ENCODE results near the gene HINT3.
"Not testable (repeated sequence)": the region's sequence is repeated elsewhere in the genome, so short reads cannot be mapped to it uniquely, and the experiment has no call there.

The HINT3 gene

DNA sequence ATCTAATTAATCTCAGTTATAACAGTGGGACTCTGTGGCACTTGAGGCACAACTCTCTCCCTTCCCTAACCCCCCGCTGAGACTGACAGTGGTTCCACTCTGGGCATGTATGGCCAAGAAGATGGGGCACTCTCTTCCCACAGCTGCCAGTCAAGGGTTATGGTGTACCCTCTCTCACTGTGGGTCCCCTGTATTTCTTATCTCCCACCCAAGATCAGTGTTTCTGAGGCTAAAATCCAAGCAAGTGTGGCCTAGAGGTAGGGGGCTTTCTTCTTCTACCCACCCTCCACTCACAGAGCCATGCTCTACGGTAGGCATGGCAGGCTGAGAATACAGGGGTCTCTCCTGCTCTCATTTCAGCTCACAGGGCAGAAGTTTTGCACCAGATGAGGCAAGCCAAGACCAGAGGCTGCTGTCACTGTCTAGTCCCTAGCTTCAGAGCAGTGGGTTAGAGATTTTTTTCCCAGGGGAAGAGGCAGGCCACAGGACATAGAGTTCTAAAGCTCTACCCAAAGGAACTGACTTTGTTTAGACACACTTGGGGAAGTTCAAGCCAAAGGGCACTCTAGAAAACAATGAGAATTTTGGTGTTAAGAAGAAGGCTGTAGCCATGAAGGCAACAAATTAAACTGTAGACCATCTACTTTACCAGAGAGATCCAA is 31.7 kb upstream of the HINT3 start:
- no peak for DNase-seq (ENCODE audit: low read depth in 1 of 2, low spot score in 1 of 2)
- in situ Hi-C loops (cut with HindIII; ENCODE audit: low pct_unique_long_range_greater_than_20kb, low sequenced_read_pairs), result no loop called here
- TF ChIP-seq JUND (IDR thresholded peaks at IDR 0.05; ENCODE audit: low read depth), result no peak

DNA sequence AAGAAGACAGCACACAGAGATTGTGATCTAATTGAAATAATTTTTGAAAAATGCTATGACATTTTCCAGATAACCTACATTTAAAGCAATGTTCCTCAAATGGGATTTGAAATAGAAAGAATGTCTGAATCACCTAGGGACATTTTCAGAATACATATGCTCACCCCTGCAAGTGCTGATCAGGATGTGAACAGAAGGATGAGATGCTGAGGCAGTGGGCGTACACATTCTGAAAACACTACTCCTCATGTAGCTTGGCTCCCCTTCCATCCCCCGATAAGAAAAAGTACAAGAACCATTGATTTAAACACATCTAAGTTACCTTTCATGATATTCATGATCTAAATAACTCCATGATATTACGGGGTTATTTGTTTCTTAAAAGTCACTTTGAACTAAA is 29.9 kb upstream of the HINT3 start:
- no peak for TF ChIP-seq JUND (IDR thresholded peaks at IDR 0.05; ENCODE audit: low read depth)
- in situ Hi-C loops (cut with HindIII; ENCODE audit: low pct_unique_long_range_greater_than_20kb, low sequenced_read_pairs), result no loop called here
- no peak for DNase-seq (ENCODE audit: low read depth in 1 of 2, low spot score in 1 of 2)

DNA sequence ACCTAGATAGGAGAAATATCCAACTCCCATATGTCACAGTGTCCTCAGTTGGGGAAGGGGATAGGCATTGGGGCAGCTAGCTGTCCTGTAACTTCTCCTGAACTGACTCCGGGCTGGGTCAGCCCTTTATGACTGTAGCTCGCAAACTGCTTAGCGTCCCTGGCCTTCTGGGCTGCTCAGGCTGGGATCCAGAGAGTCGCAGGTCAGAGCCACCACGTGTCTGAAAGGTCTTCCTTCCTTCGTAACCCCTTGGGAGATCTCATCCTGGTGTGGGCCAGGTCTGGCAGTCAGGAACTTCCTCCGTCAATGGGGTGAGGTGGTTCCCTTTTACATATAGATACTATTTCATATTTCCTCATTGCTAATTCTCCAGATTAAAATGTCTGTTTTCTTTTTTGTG is 28.8 kb upstream of the HINT3 start:
- no peak for TF ChIP-seq JUND (IDR thresholded peaks at IDR 0.05; ENCODE audit: low read depth)
- in situ Hi-C loops (cut with HindIII; ENCODE audit: low pct_unique_long_range_greater_than_20kb, low sequenced_read_pairs), result no loop called here
- no peak for DNase-seq (ENCODE audit: low read depth in 1 of 2, low spot score in 1 of 2)

DNA sequence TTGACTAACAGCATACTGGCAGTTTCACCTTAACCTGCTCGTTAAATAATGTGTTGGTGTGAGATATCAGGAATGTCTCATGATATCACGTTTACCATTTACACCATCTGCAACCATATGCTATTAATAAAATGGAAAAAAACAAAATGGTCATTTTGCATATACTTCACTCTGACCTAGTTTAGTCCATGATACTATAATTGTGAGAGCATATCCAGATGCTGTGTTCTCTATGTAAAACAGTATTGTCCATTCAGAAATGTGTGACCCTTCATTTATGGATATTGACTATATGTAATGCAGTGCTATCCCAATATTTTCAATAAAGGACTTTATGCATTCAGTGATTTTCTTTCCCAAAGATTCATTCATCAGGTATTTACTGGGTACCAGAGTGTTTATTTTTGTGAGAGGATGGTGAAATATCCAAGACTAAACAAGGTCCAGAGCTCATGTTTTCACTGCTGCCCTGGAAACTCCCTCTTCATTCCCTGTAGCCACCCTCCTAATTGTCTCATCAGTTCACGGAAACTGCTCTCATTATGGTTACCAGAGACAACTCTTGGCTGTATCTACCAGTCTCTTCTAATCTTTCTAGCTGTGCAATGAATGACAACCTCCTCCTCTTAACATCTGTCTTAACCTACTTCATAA is 25.7 kb upstream of the HINT3 start:
- no peak for TF ChIP-seq JUND (IDR thresholded peaks at IDR 0.05; ENCODE audit: low read depth)
- no peak for DNase-seq (ENCODE audit: low read depth in 1 of 2, low spot score in 1 of 2)
- in situ Hi-C loops (cut with HindIII; ENCODE audit: low pct_unique_long_range_greater_than_20kb, low sequenced_read_pairs), result no loop called here

DNA sequence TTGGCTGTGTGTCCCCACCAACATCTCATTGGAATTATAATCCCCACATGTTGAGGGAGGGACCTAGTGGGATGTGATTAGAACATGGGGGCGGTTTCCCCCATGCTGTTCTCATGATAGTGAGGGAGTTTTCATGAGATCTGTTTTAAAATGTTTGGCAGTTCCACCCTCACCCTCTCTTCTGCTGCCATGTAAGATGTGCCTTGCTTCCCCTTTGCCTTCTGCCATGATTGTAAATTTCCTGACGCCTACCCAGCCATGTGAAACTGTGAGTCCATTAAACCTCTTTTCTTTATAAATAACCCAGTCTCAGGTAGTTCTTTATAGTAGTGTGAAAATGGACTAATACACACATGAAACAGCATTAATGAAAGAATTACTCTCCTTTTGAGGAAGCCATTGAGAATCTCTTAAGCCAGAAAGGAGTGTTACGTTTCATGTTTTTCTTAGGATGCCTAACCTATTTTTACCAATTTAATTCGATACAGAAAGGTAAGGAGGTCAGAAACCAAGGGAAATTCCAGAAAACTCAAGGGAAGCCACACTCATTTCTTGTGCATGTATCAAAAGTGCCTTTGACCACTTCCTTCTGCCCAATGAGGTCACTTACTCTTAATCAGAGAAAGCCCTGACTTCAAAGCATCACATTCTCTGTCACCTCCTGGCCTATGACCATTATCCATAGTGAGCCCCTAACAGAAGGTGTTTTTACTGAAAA is 24.7 kb upstream of the HINT3 start:
- DNase-seq (ENCODE audit: low read depth in 1 of 2, low spot score in 1 of 2), result no peak
- in situ Hi-C loops (cut with HindIII; ENCODE audit: low pct_unique_long_range_greater_than_20kb, low sequenced_read_pairs), result no loop called here
- TF ChIP-seq JUND (IDR thresholded peaks at IDR 0.05; ENCODE audit: low read depth), result no peak

DNA sequence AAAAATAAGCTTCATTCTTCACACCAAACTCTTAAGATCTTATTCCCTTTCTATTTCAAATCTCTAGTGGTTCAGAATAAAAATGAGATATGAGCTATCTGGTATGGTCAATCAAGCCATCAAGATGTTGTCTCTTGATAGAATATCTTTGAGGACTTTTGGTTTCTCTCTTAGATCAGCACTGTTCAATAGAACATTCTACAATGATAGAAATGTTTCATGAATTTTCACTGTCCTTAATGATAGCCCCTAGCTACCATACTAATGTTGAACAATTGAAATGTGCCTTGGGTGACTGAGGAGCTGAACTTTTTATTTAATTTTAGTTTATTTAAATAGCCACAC is 24.1 kb upstream of the HINT3 start:
- in situ Hi-C loops (cut with HindIII; ENCODE audit: low pct_unique_long_range_greater_than_20kb, low sequenced_read_pairs), result no loop called here
- DNase-seq (ENCODE audit: low read depth in 1 of 2, low spot score in 1 of 2), result no peak
- no peak for TF ChIP-seq JUND (IDR thresholded peaks at IDR 0.05; ENCODE audit: low read depth)

DNA sequence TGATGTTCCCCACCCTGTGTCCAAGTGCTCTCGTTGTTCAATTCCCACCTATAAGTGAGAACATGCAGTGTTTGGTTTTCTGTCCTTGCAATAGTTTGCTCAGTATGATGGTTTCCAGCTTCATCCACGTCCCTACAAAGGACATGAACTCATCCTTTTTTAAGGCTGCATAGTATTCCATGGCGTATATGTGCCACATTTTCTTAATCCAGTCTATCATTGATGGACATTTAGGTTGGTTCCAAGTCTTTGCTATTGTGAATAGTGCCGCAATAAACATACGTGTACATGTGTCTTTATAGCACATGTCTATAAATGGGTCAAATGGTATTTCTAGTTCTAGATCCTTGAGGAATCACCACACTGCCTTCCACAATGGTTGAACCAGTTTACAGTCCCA is 21.1 kb upstream of the HINT3 start:
- DNase-seq (ENCODE audit: low read depth in 1 of 2, low spot score in 1 of 2); in situ Hi-C loops (cut with HindIII; ENCODE audit: low pct_unique_long_range_greater_than_20kb, low sequenced_read_pairs): not testable (repeated sequence)

DNA sequence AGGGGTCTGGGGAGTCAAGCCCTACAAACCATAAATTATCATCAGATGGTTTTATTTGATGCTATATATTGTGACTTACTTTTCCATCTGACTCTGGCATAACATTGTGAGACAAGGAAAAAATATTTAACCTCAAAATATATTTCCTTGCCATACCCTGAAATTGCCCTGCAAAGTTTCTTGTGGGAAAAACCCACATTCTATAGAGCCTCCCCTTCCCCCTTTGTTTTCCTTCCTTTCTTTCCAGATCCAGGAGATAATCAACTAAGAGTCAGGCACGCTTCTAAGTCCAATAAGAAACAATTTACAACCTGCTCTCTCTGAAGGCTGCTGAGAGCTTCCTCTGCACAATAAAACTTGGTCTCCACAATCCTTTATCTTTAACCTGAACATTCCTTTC is 17.5 kb upstream of the HINT3 start:
- TF ChIP-seq JUND (IDR thresholded peaks at IDR 0.05; ENCODE audit: low read depth), result no peak
- in situ Hi-C loops (cut with HindIII; ENCODE audit: low pct_unique_long_range_greater_than_20kb, low sequenced_read_pairs), result no loop called here
- no peak for DNase-seq (ENCODE audit: low read depth in 1 of 2, low spot score in 1 of 2)

DNA sequence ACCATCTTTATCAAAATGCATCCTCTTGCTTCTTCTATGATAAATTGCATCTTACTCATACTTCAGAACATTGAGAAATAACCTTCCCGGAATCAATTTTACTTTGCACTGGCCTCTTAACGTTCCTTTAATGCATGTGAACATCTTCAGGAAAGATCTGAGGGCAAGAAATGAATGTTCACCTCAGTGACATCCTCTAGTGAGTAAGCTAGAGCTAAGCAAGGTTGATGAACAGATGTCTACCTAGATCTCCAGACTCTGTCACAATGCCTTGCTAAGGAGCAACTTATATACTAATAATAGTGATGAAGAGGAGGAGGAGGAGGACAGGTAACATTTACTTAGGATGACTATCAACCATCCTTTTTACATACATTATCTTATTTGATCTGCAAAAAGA is 16.8 kb upstream of the HINT3 start:
- in situ Hi-C loops (cut with HindIII; ENCODE audit: low pct_unique_long_range_greater_than_20kb, low sequenced_read_pairs), result no loop called here
- TF ChIP-seq JUND (IDR thresholded peaks at IDR 0.05; ENCODE audit: low read depth), result no peak
- DNase-seq (ENCODE audit: low read depth in 1 of 2, low spot score in 1 of 2), result no peak

DNA sequence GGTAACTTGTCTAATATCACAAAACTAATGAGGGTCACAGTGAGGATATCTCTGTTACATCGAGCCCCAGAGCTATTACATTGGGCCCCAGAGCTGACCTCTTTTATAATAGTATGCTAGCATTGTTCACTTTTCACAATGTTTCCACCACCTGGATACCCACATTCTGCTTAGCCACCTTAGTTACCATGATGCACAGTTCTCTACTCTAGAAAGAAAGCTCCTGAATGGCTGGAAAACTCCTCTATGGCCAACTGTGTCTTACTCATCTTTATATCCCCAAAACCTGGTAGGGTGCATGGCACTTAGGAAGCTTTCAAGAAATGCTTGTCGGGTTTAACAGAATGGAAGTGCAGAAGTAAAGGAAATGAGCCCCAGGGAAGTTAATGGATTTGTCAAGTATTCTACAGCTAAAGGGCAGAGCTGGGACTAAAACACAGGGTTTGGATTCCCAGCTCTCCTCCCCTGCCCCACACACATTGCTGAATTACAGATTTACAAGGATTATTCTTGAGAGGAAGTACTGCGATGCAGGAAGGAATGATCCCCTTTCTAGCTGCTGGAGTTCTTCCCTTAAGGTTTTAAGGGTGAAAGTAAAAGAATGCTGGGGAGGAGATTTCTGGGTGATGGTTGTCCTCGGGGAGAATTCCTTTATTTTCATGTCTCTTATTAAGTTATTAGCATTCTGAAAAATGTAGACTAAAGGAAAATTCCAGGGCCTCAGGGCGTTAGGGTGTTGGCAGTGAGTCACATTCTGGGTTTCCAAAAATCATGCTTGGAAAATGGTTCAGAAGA is 16.1 kb upstream of the HINT3 start:
- no peak for TF ChIP-seq JUND (IDR thresholded peaks at IDR 0.05; ENCODE audit: low read depth)
- DNase-seq (ENCODE audit: low read depth in 1 of 2, low spot score in 1 of 2), result no peak
- in situ Hi-C loops (cut with HindIII; ENCODE audit: low pct_unique_long_range_greater_than_20kb, low sequenced_read_pairs), result no loop called here

DNA sequence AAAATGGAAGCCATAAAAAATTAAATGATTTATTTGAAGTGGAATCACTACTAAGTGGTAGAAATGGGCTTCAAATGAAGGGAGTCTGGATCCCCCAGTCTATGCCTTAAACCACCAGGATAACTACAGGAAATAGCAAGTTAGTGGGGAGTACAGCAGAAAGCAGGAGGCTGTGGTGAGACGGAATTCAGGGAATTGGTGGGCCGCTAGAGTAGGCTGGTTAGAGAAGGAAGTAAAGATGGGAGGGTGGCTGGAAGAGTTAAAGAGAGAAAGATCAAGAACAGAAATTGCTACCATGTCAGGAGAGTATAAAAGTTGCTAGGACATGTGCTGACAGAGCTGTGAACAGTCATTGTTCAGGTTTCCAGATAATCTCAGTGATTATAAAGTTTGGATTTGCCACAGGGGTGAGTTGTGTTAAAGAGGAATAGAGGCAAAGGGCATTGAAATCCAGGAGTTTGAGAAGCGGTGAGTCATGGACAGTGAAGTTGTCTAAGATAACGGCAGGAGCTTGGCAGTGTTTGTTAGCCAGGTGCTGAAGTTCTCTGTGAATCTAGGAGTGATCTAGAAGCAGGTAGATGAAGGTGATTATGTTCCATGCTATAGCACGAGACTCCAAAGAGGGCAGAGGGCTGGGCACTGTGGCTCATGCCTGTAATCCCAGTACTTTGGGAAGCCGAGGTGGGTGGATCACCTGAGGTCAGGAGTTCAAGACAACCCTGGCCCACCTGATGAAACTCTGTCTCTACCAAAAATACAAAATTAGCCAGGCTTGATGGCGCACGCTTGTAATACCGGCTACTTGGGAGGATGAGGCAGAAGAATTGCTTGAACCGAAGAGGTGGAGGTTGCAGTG is 13.7 kb upstream of the HINT3 start:
- in situ Hi-C loops (cut with HindIII; ENCODE audit: low pct_unique_long_range_greater_than_20kb, low sequenced_read_pairs), result no loop called here
- no peak for DNase-seq (ENCODE audit: low read depth in 1 of 2, low spot score in 1 of 2)
- TF ChIP-seq JUND (IDR thresholded peaks at IDR 0.05; ENCODE audit: low read depth), result no peak

Measured in T47D (cell line).